HEK293 (cell line): ENCODE results near the gene BORCS5.

ENCODE experiments used
- CTCF ChIA-PET: fragments of 350-600 bp; formaldehyde crosslinking; extraction: SDS; loops from one replicate; lab custom pipeline; 2021; ENCODE audit warnings: antibody characterized with exemption; lab: Yijun Ruan, JAX
- POLR2A ChIA-PET: fragments of 300-600 bp; formaldehyde crosslinking; extraction: SDS; loops from one replicate; lab custom pipeline; 2020; ENCODE audit warnings: antibody characterized with exemption, inconsistent platforms; lab: Yijun Ruan, JAX
- H3K27ac ChIP-seq: fragments of 200-500 bp; sonication (Bioruptor generic); 2 replicates; pipeline ENCODE4 v1.5.1; 2014; ENCODE audit warnings: low read depth, low read length, control low read depth, inconsistent platforms; ENCODE audit errors: extremely low read depth
- H3K36me3 ChIP-seq, 2 experiments: fragments of 200-500 bp in 1 of 2; sonication (Bioruptor generic) in 1 of 2; 1 replicate in 1 of 2; 2 replicates in 1 of 2; pipeline ENCODE4 v1.5.1; 2014 to 2017; ENCODE audit warnings: inconsistent platforms in 2 of 2, low read length in 2 of 2; ENCODE audit not compliant: control insufficient read depth in 2 of 2, insufficient read depth in 1 of 2
- H3K4me1 ChIP-seq: fragments of 200-500 bp; sonication (Bioruptor generic); 2 replicates; pipeline ENCODE4 v1.5.1; 2014; ENCODE audit warnings: mild to moderate bottlenecking, low read length, inconsistent platforms; ENCODE audit not compliant: control insufficient read depth, insufficient read depth
- H3K4me3 ChIP-seq: 2 replicates; pipeline ENCODE4 v1.5.1; 2011; ENCODE audit warnings: low read depth, mild to moderate bottlenecking, control low read depth, low read length, moderate library complexity
- H3K9me3 ChIP-seq: fragments of 200-500 bp; sonication (Bioruptor generic); 2 replicates; pipeline ENCODE4 v1.5.1; 2014; ENCODE audit warnings: low read depth, low read length, inconsistent platforms; ENCODE audit not compliant: control insufficient read depth, insufficient read depth
- HOXA7 ChIP-seq: sonication (generic); formaldehyde crosslinking; IDR thresholded peaks from 2 replicates; pipeline ENCODE4 v1.8.1; 2022; ENCODE audit warnings: missing genetic modification reagents, borderline replicate concordance
- SALL2 ChIP-seq: fragments of 450-650 bp; formaldehyde crosslinking; IDR thresholded peaks from 2 replicates; pipeline ENCODE4 v1.5.0; 2017; ENCODE audit warnings: missing biosample characterization, mild to moderate bottlenecking, missing genetic modification characterization, borderline replicate concordance
- YY1 ChIP-seq: fragments of 450-650 bp; formaldehyde crosslinking; IDR thresholded peaks from 2 replicates; pipeline ENCODE4 v1.5.1; 2018; ENCODE audit warnings: missing biosample characterization, missing genetic modification characterization
- ZFP41 ChIP-seq: fragments of 450-650 bp; formaldehyde crosslinking; IDR thresholded peaks from 2 replicates; pipeline ENCODE4 v1.5.1; 2016; ENCODE audit warnings: missing biosample characterization, missing genetic modification characterization, borderline replicate concordance
- ZIC2 ChIP-seq: fragments of 450-650 bp; formaldehyde crosslinking; IDR thresholded peaks from 2 replicates; pipeline ENCODE4 v1.5.1; 2016; ENCODE audit warnings: missing biosample characterization, missing genetic modification characterization
- ZNF169 ChIP-seq: fragments of 450-650 bp; formaldehyde crosslinking; IDR thresholded peaks from 2 replicates; pipeline ENCODE4 v1.5.1; 2016; ENCODE audit warnings: missing biosample characterization, missing genetic modification characterization
- ZNF223 ChIP-seq: fragments of 450-650 bp; formaldehyde crosslinking; IDR thresholded peaks from 2 replicates; pipeline ENCODE4 v1.5.1; 2016; ENCODE audit warnings: missing biosample characterization, missing genetic modification characterization
- ZNF292 ChIP-seq: fragments of 450-650 bp; formaldehyde crosslinking; IDR thresholded peaks from 2 replicates; pipeline ENCODE4 v1.5.1; 2016; ENCODE audit warnings: low read depth, missing biosample characterization, missing genetic modification characterization, borderline replicate concordance
- ZNF324 ChIP-seq: fragments of 450-650 bp; formaldehyde crosslinking; IDR thresholded peaks from 2 replicates; pipeline ENCODE4 v1.5.1; 2016; ENCODE audit warnings: missing biosample characterization, missing genetic modification characterization
- ZNF341 ChIP-seq: fragments of 450-650 bp; formaldehyde crosslinking; IDR thresholded peaks from 2 replicates; pipeline ENCODE4; 2016; ENCODE audit warnings: low read depth, missing biosample characterization, missing genetic modification characterization
- ZNF391 ChIP-seq: fragments of 450-650 bp; formaldehyde crosslinking; IDR thresholded peaks from 2 replicates; pipeline ENCODE4 v1.5.1; 2016; ENCODE audit warnings: low read depth, missing biosample characterization, missing genetic modification characterization, borderline replicate concordance
- ZNF394 ChIP-seq: fragments of 450-650 bp; formaldehyde crosslinking; IDR thresholded peaks from 2 replicates; pipeline ENCODE4 v1.5.1; 2016; ENCODE audit warnings: missing biosample characterization, missing genetic modification characterization, mild to moderate bottlenecking, moderate library complexity, borderline replicate concordance
- ZNF48 ChIP-seq: fragments of 450-650 bp; formaldehyde crosslinking; IDR thresholded peaks from 2 replicates; pipeline ENCODE4 v1.5.1; 2016; ENCODE audit warnings: missing biosample characterization, missing genetic modification characterization
- ZNF571 ChIP-seq: fragments of 450-650 bp; formaldehyde crosslinking; IDR thresholded peaks from 2 replicates; pipeline ENCODE4 v1.5.0; 2017; ENCODE audit warnings: missing biosample characterization, missing genetic modification characterization
- ZNF585B ChIP-seq: fragments of 450-650 bp; formaldehyde crosslinking; IDR thresholded peaks from 2 replicates; pipeline ENCODE4 v1.5.1; 2016; ENCODE audit warnings: missing biosample characterization, missing genetic modification characterization
- ZNF596 ChIP-seq: fragments of 450-650 bp; IDR thresholded peaks from 2 replicates; pipeline ENCODE4 v1.5.0; 2018; ENCODE audit warnings: missing biosample characterization, mild to moderate bottlenecking, missing genetic modification characterization, moderate library complexity
- ZNF621 ChIP-seq: fragments of 450-650 bp; formaldehyde crosslinking; IDR thresholded peaks from 2 replicates; pipeline ENCODE4 v1.5.1; 2017; ENCODE audit warnings: missing biosample characterization, missing genetic modification characterization
- ZNF677 ChIP-seq: fragments of 450-650 bp; IDR thresholded peaks from 2 replicates; pipeline ENCODE4 v1.5.0; 2018; ENCODE audit warnings: missing biosample characterization, mild to moderate bottlenecking, missing genetic modification characterization, moderate library complexity
- ZNF776 ChIP-seq: fragments of 450-650 bp; formaldehyde crosslinking; IDR thresholded peaks from 2 replicates; pipeline ENCODE4 v1.5.0; 2017; ENCODE audit warnings: missing biosample characterization, missing genetic modification characterization, borderline replicate concordance
- ZNF777 ChIP-seq: fragments of 450-650 bp; formaldehyde crosslinking; IDR thresholded peaks from 2 replicates; pipeline ENCODE4 v1.5.1; 2017; ENCODE audit warnings: missing biosample characterization, missing genetic modification characterization, borderline replicate concordance
- ZSCAN23 ChIP-seq: fragments of 450-650 bp; formaldehyde crosslinking; IDR thresholded peaks from 2 replicates; pipeline ENCODE4 v1.5.1; 2016; ENCODE audit warnings: missing biosample characterization, missing genetic modification characterization
- TF ChIP-seq, protein P1 (sequence below): fragments of 450-650 bp; formaldehyde crosslinking; IDR thresholded peaks from 2 replicates; pipeline ENCODE4 v1.5.1; 2016; ENCODE audit warnings: missing biosample characterization, missing genetic modification characterization
- TF ChIP-seq, protein P2 (sequence below): fragments of 450-650 bp; formaldehyde crosslinking; conservative IDR thresholded peaks from 2 replicates; pipeline ENCODE4 v1.5.1; 2016; ENCODE audit warnings: low read depth, missing biosample characterization, missing genetic modification characterization
- TF ChIP-seq, protein P3 (sequence below): fragments of 450-650 bp; formaldehyde crosslinking; conservative IDR thresholded peaks from 2 replicates; pipeline ENCODE4 v1.5.1; 2016; ENCODE audit warnings: low read depth, missing biosample characterization, missing genetic modification characterization

BORCS5 gene

DNA sequence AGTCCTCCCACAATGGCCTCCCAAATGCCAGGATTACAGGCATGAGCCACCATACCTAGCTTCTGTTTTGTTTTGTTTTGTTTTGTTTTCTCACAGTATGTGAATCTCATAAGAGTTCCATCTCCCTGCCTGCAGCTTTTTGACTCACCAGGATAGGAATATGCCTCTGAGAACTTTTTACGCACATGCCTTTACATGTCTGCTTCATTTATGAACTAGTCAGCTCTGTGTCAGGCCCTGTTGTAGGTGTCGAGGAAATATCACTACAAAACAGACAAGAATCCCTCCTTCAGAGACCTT, 89.0 kb downstream of the BORCS5 start:
- ChIA-PET POLR2A (no interaction called here), CTCF (interaction anchor here (1.3 kb wide), 1 partner anchor 257 kb away, joined by 3 read pairs; no protein-coding TSS in a partner anchor)
- H3K4me3 ChIP-seq, result no peak overlapping the region
- no peaks in the 10 kb centered on the region for H3K36me3 ChIP-seq
- H3K27ac ChIP-seq, result no peak overlapping the region
- no peak for TF ChIP-seq ZNF223
- TF ChIP-seq ZNF324 (tag by site-specific recombination), result no peak
- TF ChIP-seq ZNF391, result no peak
- TF ChIP-seq, protein P1, sequence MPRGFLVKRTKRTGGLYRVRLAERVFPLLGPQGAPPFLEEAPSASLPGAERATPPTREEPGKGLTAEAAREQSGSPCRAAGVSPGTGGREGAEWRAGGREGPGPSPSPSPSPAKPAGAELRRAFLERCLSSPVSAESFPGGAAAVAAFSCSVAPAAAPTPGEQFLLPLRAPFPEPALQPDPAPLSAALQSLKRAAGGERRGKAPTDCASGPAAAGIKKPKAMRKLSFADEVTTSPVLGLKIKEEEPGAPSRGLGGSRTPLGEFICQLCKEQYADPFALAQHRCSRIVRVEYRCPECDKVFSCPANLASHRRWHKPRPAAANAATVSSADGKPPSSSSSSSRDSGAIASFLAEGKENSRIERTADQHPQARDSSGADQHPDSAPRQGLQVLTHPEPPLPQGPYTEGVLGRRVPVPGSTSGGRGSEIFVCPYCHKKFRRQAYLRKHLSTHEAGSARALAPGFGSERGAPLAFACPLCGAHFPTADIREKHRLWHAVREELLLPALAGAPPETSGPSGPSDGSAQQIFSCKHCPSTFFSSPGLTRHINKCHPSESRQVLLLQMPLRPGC (tag by site-specific recombination), result no peak
- TF ChIP-seq ZNF394 (tag by site-specific recombination), result no peak
- no peak for TF ChIP-seq ZNF292 (tag by site-specific recombination)
- TF ChIP-seq ZNF596 (tag by site-specific recombination), result no peak
- H3K4me1 ChIP-seq, result no peaks in the 10 kb centered on the region
- no peaks in the 10 kb centered on the region for H3K9me3 ChIP-seq

DNA sequence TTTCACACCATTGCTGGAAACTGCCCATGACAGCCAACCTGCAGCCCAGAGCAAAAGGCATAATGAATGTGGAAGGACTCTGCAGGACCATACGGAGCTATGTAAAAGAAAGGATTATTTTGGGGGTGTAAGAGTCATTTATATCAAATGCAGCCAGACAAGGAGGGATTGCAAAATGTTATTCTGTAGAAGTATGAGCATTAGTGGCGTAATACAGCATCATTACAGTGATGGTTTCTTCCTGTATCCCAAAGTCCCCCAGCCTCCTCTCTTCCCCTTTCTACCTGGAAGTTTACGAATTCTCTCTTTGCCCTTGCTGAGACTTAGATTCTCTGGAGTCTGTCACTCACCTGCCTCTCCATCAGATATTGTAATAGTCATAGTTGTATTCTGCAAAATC, 89.9 kb downstream of the BORCS5 start:
- Histone ChIP-seq H3K4me3 (no peak overlapping the region), H3K36me3 (no peaks in the 10 kb centered on the region), H3K27ac (no peak overlapping the region), H3K4me1 (no peaks in the 10 kb centered on the region), H3K9me3 (no peaks in the 10 kb centered on the region)
- TF ChIP-seq ZSCAN23 (tag by site-specific recombination), result no peak
- TF ChIP-seq, protein P1 (tag by site-specific recombination), result no peak
- TF ChIP-seq, protein P2, sequence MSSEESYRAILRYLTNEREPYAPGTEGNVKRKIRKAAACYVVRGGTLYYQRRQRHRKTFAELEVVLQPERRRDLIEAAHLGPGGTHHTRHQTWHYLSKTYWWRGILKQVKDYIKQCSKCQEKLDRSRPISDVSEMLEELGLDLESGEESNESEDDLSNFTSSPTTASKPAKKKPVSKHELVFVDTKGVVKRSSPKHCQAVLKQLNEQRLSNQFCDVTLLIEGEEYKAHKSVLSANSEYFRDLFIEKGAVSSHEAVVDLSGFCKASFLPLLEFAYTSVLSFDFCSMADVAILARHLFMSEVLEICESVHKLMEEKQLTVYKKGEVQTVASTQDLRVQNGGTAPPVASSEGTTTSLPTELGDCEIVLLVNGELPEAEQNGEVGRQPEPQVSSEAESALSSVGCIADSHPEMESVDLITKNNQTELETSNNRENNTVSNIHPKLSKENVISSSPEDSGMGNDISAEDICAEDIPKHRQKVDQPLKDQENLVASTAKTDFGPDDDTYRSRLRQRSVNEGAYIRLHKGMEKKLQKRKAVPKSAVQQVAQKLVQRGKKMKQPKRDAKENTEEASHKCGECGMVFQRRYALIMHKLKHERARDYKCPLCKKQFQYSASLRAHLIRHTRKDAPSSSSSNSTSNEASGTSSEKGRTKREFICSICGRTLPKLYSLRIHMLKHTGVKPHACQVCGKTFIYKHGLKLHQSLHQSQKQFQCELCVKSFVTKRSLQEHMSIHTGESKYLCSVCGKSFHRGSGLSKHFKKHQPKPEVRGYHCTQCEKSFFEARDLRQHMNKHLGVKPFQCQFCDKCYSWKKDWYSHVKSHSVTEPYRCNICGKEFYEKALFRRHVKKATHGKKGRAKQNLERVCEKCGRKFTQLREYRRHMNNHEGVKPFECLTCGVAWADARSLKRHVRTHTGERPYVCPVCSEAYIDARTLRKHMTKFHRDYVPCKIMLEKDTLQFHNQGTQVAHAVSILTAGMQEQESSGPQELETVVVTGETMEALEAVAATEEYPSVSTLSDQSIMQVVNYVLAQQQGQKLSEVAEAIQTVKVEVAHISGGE, result no peak
- no peak for TF ChIP-seq ZNF677 (tag by site-specific recombination)
- TF ChIP-seq HOXA7 (CRISPR knock-in tag), result no peak
- TF ChIP-seq ZNF621 (tag by site-specific recombination), result no peak
- TF ChIP-seq, protein P3, sequence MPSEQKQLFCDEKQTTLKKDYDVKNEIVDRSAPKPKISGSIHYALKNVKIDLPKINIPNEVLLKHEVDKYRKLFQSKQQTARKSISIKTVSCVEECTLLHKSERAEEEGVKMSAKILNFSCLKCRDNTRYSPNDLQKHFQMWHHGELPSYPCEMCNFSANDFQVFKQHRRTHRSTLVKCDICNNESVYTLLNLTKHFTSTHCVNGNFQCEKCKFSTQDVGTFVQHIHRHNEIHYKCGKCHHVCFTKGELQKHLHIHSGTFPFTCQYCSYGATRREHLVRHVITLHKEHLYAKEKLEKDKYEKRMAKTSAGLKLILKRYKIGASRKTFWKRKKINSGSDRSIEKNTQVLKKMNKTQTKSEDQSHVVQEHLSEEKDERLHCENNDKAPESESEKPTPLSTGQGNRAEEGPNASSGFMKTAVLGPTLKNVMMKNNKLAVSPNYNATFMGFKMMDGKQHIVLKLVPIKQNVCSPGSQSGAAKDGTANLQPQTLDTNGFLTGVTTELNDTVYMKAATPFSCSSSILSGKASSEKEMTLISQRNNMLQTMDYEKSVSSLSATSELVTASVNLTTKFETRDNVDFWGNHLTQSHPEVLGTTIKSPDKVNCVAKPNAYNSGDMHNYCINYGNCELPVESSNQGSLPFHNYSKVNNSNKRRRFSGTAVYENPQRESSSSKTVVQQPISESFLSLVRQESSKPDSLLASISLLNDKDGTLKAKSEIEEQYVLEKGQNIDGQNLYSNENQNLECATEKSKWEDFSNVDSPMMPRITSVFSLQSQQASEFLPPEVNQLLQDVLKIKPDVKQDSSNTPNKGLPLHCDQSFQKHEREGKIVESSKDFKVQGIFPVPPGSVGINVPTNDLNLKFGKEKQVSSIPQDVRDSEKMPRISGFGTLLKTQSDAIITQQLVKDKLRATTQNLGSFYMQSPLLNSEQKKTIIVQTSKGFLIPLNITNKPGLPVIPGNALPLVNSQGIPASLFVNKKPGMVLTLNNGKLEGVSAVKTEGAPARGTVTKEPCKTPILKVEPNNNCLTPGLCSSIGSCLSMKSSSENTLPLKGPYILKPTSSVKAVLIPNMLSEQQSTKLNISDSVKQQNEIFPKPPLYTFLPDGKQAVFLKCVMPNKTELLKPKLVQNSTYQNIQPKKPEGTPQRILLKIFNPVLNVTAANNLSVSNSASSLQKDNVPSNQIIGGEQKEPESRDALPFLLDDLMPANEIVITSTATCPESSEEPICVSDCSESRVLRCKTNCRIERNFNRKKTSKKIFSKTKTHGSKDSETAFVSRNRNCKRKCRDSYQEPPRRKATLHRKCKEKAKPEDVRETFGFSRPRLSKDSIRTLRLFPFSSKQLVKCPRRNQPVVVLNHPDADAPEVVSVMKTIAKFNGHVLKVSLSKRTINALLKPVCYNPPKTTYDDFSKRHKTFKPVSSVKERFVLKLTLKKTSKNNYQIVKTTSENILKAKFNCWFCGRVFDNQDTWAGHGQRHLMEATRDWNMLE (tag by site-specific recombination), result no peak
- TF ChIP-seq ZNF169, result no peak
- TF ChIP-seq ZNF777, result no peak
- TF ChIP-seq YY1 (tag by site-specific recombination), result no peak
- TF ChIP-seq ZNF571 (tag by site-specific recombination), result no peak
- no peak for TF ChIP-seq ZNF585B (tag by site-specific recombination)
- TF ChIP-seq SALL2 (tag by site-specific recombination), result no peak
- TF ChIP-seq ZFP41, result no peak
- TF ChIP-seq ZIC2 (tag by site-specific recombination), result no peak
- no peak for TF ChIP-seq ZNF48 (tag by site-specific recombination)
- TF ChIP-seq ZNF341, result no peak
- no peak for TF ChIP-seq ZNF776 (tag by site-specific recombination)
- ChIA-PET POLR2A (no interaction called here), CTCF (no interaction called here)
